Measurements from ENCODE around the gene VIPR2.
"Not testable (repeated sequence)": the region's sequence is repeated elsewhere in the genome, so short reads cannot be mapped to it uniquely, and the experiment has no call there.

DNA sequence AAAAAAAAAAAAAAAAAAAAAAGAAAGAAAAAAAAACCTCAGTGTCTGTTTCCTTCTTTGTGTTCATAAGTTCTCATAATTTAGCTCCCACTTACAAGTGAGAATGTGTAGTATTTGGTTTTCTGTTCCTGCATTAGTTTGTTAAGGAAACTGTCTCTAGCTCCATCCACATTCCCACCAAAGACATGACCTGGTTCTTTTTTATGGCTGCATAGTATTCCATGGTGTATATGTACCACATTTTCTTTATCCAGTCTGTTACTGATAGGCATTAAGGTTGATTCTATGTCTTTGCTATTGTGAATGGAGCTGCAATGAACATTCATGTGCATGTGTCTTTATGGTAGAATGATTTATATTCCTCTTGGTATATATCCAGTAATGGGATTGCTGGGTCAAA is 21.4 kb downstream of the VIPR2 start:
- TF ChIP-seq, protein P1, sequence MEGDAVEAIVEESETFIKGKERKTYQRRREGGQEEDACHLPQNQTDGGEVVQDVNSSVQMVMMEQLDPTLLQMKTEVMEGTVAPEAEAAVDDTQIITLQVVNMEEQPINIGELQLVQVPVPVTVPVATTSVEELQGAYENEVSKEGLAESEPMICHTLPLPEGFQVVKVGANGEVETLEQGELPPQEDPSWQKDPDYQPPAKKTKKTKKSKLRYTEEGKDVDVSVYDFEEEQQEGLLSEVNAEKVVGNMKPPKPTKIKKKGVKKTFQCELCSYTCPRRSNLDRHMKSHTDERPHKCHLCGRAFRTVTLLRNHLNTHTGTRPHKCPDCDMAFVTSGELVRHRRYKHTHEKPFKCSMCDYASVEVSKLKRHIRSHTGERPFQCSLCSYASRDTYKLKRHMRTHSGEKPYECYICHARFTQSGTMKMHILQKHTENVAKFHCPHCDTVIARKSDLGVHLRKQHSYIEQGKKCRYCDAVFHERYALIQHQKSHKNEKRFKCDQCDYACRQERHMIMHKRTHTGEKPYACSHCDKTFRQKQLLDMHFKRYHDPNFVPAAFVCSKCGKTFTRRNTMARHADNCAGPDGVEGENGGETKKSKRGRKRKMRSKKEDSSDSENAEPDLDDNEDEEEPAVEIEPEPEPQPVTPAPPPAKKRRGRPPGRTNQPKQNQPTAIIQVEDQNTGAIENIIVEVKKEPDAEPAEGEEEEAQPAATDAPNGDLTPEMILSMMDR (IDR thresholded peaks at IDR 0.05) = not testable (repeated sequence)
- not testable (repeated sequence) for TF ChIP-seq EP300 (IDR thresholded peaks at IDR 0.05; ENCODE audit: low read depth); POLR2AphosphoS5 (IDR thresholded peaks at IDR 0.05)
